Pancreas (tissue), 10 donors: ENCODE results near the gene KCNAB2. TPM values are rescaled to one million over a fixed set of nuclear protein-coding genes. Genes with fewer than 3 reads are reported as not detected.
A peak's percentile ranks its signal among the peaks of the same experiment; 100 is the strongest.

Experiments
- ATAC-seq, 4 donors: fragments of 200-7000 bp; cut with Tn5 transposase; one replicate each; pipeline versions ENCODE4 v1.8.0 to v1.9.1; 2020; ENCODE audit warnings: mild to moderate bottlenecking in 4 of 4, moderate library complexity in 4 of 4
- DNase-seq, 6 donors: peaks; one replicate each; pipeline ENCODE4 v3.0.0-alpha.2; 2020
- FAIRE-seq: peaks from 2 replicates; lab custom pipeline; 2012; peaks lifted over from hg19 to GRCh38; lab: Jason Lieb, UNC
- H3K27ac ChIP-seq, 4 donors: fragments of 200-600 bp; sonication (generic); 1 replicate in 3 of 4; 2 replicates in 1 of 4; pipeline versions ENCODE4 v1.5.0 to v1.8.0; 2020
- H3K27me3 ChIP-seq, 4 donors: fragments of 200-600 bp; one replicate each; pipeline ENCODE4 v1.8.0; 2021
- H3K36me3 ChIP-seq, 3 donors: fragments of 200-600 bp; sonication (generic) in 1 of 3; one replicate each; pipeline versions ENCODE4 v1.5.0 to v1.8.0; 2020 to 2021
- H3K4me1 ChIP-seq, 3 donors: fragments of 200-600 bp; one replicate each; pipeline ENCODE4 v1.8.0; 2021
- H3K4me3 ChIP-seq, 4 donors: fragments of 200-600 bp; sonication (generic) in 2 of 4; one replicate each; pipeline versions ENCODE4 v1.5.0 to v1.8.0; 2020 to 2021
- H3K9me3 ChIP-seq, 4 donors: fragments of 200-600 bp; one replicate each; pipeline ENCODE4 v1.8.0; 2021
- CTCF ChIP-seq, 4 donors: fragments of 200-600 bp; sonication (generic) in 3 of 4; IDR thresholded peaks; one replicate each; pipeline versions ENCODE4 v1.5.0 to v1.8.0; 2021; ENCODE audit warnings: antibody characterized with exemption in 4 of 4
- WGBS, 2 donors: extraction: QIAGEN DNeasy Blood & Tissue Kit; methylation state at CpG; one replicate each; pipeline ENCODE4 v1.1.7; 2013; 5-methylcytosine and 5-hydroxymethylcytosine counted together
- intact Hi-C, 3 donors: fragments of 100-400 bp; cut with DNase I; formaldehyde crosslinking; loops; one replicate each; pipeline versions ENCODE4 v1.11.1 to v1.14.2; 2022
- polyA plus RNA-seq, 2 donors: library from polyadenylated mRNA; stranded (reverse); fragments of 200-250 nt; gene quantifications; one replicate each; pipeline ENCODE4 v1.2.3, GENCODE V29; 2013
- total RNA-seq, 6 donors: library from RNA; stranded (reverse); fragmentation: NEBNext Ultra II Directional in 4 of 6; extraction: Animal tissue kit (Norgen Biotek cat#: 25700) in 4 of 6; gene quantifications; one replicate each; pipeline versions ENCODE4 v1.2.1 to v1.2.4, GENCODE V29; 2021 to 2023
- donor health status: healthy with polysubstance abuse.
- donor health status: DM: no; HTN: no; CAD: no; lungs with moderate emphysema.
- donor health status: DM: no; HTN: no; CAD: no.
- donor health status: control.
- donor health status: control.
- donor health status: Bipolar disorder and iron deficiency.
- donor health status: DM: yes; HTN: yes; CAD: no.
- donor health status: DM: no; HTN: no; CAD: no.
- donor health status: DM: no; HTN: no; CAD: no.
- donor health status: DM: yes; HTN: yes; CAD: no.

Gene KCNAB2
- total and polyA plus RNA-seq, 8 donors: 1.2 to 9.0 (median 4.3) TPM

GRCh38 chr1:6080469-6080868 is 34.8 kb downstream of the KCNAB2 start:
- no peak for TF ChIP-seq CTCF (IDR thresholded peaks at IDR 0.05)
- Histone ChIP-seq H3K9me3 (no peaks in the 10 kb centered on the region), H3K27me3 (no peaks in the 10 kb centered on the region), H3K36me3 (no peaks in the 10 kb centered on the region), H3K4me1 (no peaks in the 10 kb centered on the region), H3K4me3 (no peak overlapping the region), H3K27ac (no peak overlapping the region)
- WGBS, 2 donors: 36 to 43% methylated on average over 12 of the region's 12 CpGs
- FAIRE-seq: no peak
- no peak for ATAC-seq
- intact Hi-C loops: no loop called here
- no peak for DNase-seq

GRCh38 chr1:6081901-6082300 is 36.2 kb downstream of the KCNAB2 start:
- H3K9me3 ChIP-seq: no peaks in the 10 kb centered on the region
- ATAC-seq (no peak), DNase-seq (no peak), FAIRE-seq (no peak)
- H3K4me3 ChIP-seq: no peak overlapping the region
- H3K27me3 ChIP-seq: no peaks in the 10 kb centered on the region
- H3K27ac ChIP-seq: no peak overlapping the region
- no peaks in the 10 kb centered on the region for H3K36me3 ChIP-seq
- intact Hi-C loops: no loop called here
- 63 to 65% methylated on average over 12 of the region's 12 CpGs for WGBS, 2 donors
- no peaks in the 10 kb centered on the region for H3K4me1 ChIP-seq
- no peak for TF ChIP-seq CTCF (IDR thresholded peaks at IDR 0.05)

GRCh38 chr1:6082430-6082971 is 36.8 kb downstream of the KCNAB2 start:
- DNase-seq (no peak), FAIRE-seq (no peak), ATAC-seq (peak in 2 of 4 donors; percentile 30 to 48)
- intact Hi-C loops: no loop called here
- H3K9me3 ChIP-seq: no peaks in the 10 kb centered on the region
- H3K27me3 ChIP-seq: no peaks in the 10 kb centered on the region
- H3K27ac ChIP-seq: no peak overlapping the region
- H3K4me3 ChIP-seq: no peak overlapping the region
- no peaks in the 10 kb centered on the region for H3K4me1 ChIP-seq
- no peak for TF ChIP-seq CTCF (IDR thresholded peaks at IDR 0.05)
- WGBS, 2 donors: 59 to 62% methylated on average over 10 of the region's 10 CpGs
- H3K36me3 ChIP-seq: no peaks in the 10 kb centered on the region

GRCh38 chr1:6083385-6083784 is 37.7 kb downstream of the KCNAB2 start:
- 60 to 63% methylated on average over 18 of the region's 18 CpGs for WGBS, 2 donors
- H3K4me3 ChIP-seq: no peak overlapping the region
- H3K36me3 ChIP-seq: no peaks in the 10 kb centered on the region
- no peaks in the 10 kb centered on the region for H3K4me1 ChIP-seq
- H3K27ac ChIP-seq: no peak overlapping the region
- DNase-seq (peak in 2 of 6 donors; percentile 9 to 44), FAIRE-seq (no peak), ATAC-seq (no peak)
- TF ChIP-seq CTCF (IDR thresholded peaks at IDR 0.05): no peak
- no peaks in the 10 kb centered on the region for H3K27me3 ChIP-seq
- H3K9me3 ChIP-seq: no peaks in the 10 kb centered on the region
- intact Hi-C loops: no loop called here

GRCh38 chr1:6083801-6084446 is 38.2 kb downstream of the KCNAB2 start:
- ATAC-seq (no peak), DNase-seq (peak in 1 of 6 donors; percentile 2), FAIRE-seq (no peak)
- WGBS, 2 donors: 58 to 64% methylated on average over 12 of the region's 12 CpGs
- Histone ChIP-seq H3K36me3 (no peaks in the 10 kb centered on the region), H3K9me3 (no peaks in the 10 kb centered on the region), H3K4me3 (no peak overlapping the region), H3K27me3 (no peaks in the 10 kb centered on the region), H3K4me1 (no peaks in the 10 kb centered on the region), H3K27ac (no peak overlapping the region)
- TF ChIP-seq CTCF (IDR thresholded peaks at IDR 0.05): no peak
- intact Hi-C loops: no loop called here
